SJCRH30 (cell line): Measurements from ENCODE around the gene MIA3. TPM values are rescaled to one million over a fixed set of nuclear protein-coding genes. Genes with fewer than 3 reads are reported as not detected.
"Not testable (repeated sequence)": the region's sequence is repeated elsewhere in the genome, so short reads cannot be mapped to it uniquely, and the experiment has no call there.

Experiments used
- DNase-seq, 2 experiments: peaks; one replicate each; pipeline ENCODE4 v3.0.0-alpha.2; 2015 to 2020
- H3K27ac ChIP-seq: fragments of 250-450 bp; sonication (Bioruptor Pico); 2 replicates; pipeline ENCODE4 v1.5.1; 2020; ENCODE audit warnings: mild to moderate bottlenecking, moderate library complexity
- H3K27me3 ChIP-seq: fragments of 250-450 bp; sonication (Bioruptor Pico); 2 replicates; pipeline ENCODE4 v1.5.1; 2020; ENCODE audit warnings: mild to moderate bottlenecking, moderate library complexity
- H3K36me3 ChIP-seq: fragments of 250-450 bp; sonication (Bioruptor Pico); 2 replicates; pipeline ENCODE4 v1.5.1; 2020; ENCODE audit warnings: mild to moderate bottlenecking, moderate library complexity
- H3K4me1 ChIP-seq: fragments of 250-450 bp; sonication (Bioruptor Pico); 2 replicates; pipeline ENCODE4 v1.5.1; 2020; ENCODE audit warnings: mild to moderate bottlenecking, moderate library complexity
- H3K4me3 ChIP-seq: fragments of 250-450 bp; sonication (Bioruptor Pico); 2 replicates; pipeline ENCODE4 v1.5.1; 2020; ENCODE audit warnings: mild to moderate bottlenecking, moderate library complexity
- H3K9me3 ChIP-seq: fragments of 250-450 bp; sonication (Bioruptor Pico); replicated peaks from 2 replicates; pipeline ENCODE4 v1.5.1; 2020; ENCODE audit warnings: mild to moderate bottlenecking, moderate library complexity
- total RNA-seq: library from RNA; depleted of rRNA; stranded (reverse); fragments of >200 nt; shearing (Covaris generic); gene quantifications from 2 replicates; pipeline ENCODE4 v1.2.3, GENCODE V29; 2014

MIA3 gene
- total RNA-seq, 1 experiment from 2014 or later: 70.9 TPM

GRCh38 chr1:222665964-222666363 is 48.1 kb downstream of the MIA3 start:
- no peaks in the 10 kb centered on the region for H3K9me3 ChIP-seq
- H3K27me3 ChIP-seq: no peaks in the 10 kb centered on the region
- H3K36me3 ChIP-seq: peaks cover 72% of the 10 kb centered on the region
- DNase-seq: no peak
- H3K27ac ChIP-seq: no peak overlapping the region
- no peaks in the 10 kb centered on the region for H3K4me1 ChIP-seq
- no peak overlapping the region for H3K4me3 ChIP-seq

GRCh38 chr1:222668184-222668583 is 50.3 kb downstream of the MIA3 start:
- not testable (repeated sequence) for DNase-seq, H3K4me1 ChIP-seq, H3K27ac ChIP-seq, H3K4me3 ChIP-seq, H3K27me3 ChIP-seq, H3K9me3 ChIP-seq
- H3K36me3 ChIP-seq: peaks cover 67% of the 10 kb centered on the region

- peaks cover 64% of the 10 kb centered on the region for H3K36me3 ChIP-seq
- DNase-seq, H3K27ac ChIP-seq, H3K27me3 ChIP-seq, H3K4me1 ChIP-seq, H3K9me3 ChIP-seq, H3K4me3 ChIP-seq: not testable (repeated sequence)
Observed at GRCh38 chr1:222669107-222669506, 51.2 kb downstream of the MIA3 start.

- H3K4me1 ChIP-seq: no peaks in the 10 kb centered on the region
- no peak overlapping the region for H3K27ac ChIP-seq
- no peaks in the 10 kb centered on the region for H3K27me3 ChIP-seq
- peaks cover 64% of the 10 kb centered on the region for H3K36me3 ChIP-seq
- no peak overlapping the region for H3K4me3 ChIP-seq
- no peak for DNase-seq
- no peaks in the 10 kb centered on the region for H3K9me3 ChIP-seq
Observed at GRCh38 chr1:222670110-222670509, 52.2 kb downstream of the MIA3 start.

- no peaks in the 10 kb centered on the region for H3K27me3 ChIP-seq
- no peaks in the 10 kb centered on the region for H3K4me1 ChIP-seq
- no peak for DNase-seq
- H3K4me3 ChIP-seq: no peak overlapping the region
- H3K27ac ChIP-seq: no peak overlapping the region
- peaks cover 26% of the 10 kb centered on the region for H3K36me3 ChIP-seq
- H3K9me3 ChIP-seq: no peaks in the 10 kb centered on the region
Observed at GRCh38 chr1:222680080-222680479, 62.2 kb downstream of the MIA3 start.

- no peaks in the 10 kb centered on the region for H3K27me3 ChIP-seq
- peaks cover 9% of the 10 kb centered on the region for H3K4me1 ChIP-seq
- no peak overlapping the region for H3K4me3 ChIP-seq
- H3K27ac ChIP-seq: no peak overlapping the region
- H3K36me3 ChIP-seq: peaks cover 40% of the 10 kb centered on the region
- no peaks in the 10 kb centered on the region for H3K9me3 ChIP-seq
- DNase-seq: peak; percentile 45 to 76
Observed at GRCh38 chr1:222691016-222691415, 73.1 kb downstream of the MIA3 start.

GRCh38 chr1:222694927-222695326 is 77.0 kb downstream of the MIA3 start:
- Histone ChIP-seq H3K4me1 (peaks cover 9% of the 10 kb centered on the region), H3K4me3 (no peak overlapping the region), H3K27ac (no peak overlapping the region), H3K27me3 (no peaks in the 10 kb centered on the region), H3K36me3 (peaks cover 34% of the 10 kb centered on the region), H3K9me3 (no peaks in the 10 kb centered on the region)
- no peak for DNase-seq

- Histone ChIP-seq H3K27me3 (no peaks in the 10 kb centered on the region), H3K4me1 (no peaks in the 10 kb centered on the region), H3K27ac (no peak overlapping the region), H3K9me3 (no peaks in the 10 kb centered on the region), H3K4me3 (no peak overlapping the region), H3K36me3 (peaks cover 43% of the 10 kb centered on the region)
- no peak for DNase-seq
Observed at GRCh38 chr1:222696741-222697140, 78.8 kb downstream of the MIA3 start.

GRCh38 chr1:222697203-222697602 is 79.3 kb downstream of the MIA3 start:
- Histone ChIP-seq H3K36me3 (peaks cover 42% of the 10 kb centered on the region), H3K4me3 (no peak overlapping the region), H3K4me1 (no peaks in the 10 kb centered on the region), H3K9me3 (no peaks in the 10 kb centered on the region), H3K27me3 (no peaks in the 10 kb centered on the region), H3K27ac (no peak overlapping the region)
- DNase-seq: no peak

- Histone ChIP-seq H3K4me1 (no peaks in the 10 kb centered on the region), H3K9me3 (no peaks in the 10 kb centered on the region), H3K36me3 (peaks cover 45% of the 10 kb centered on the region), H3K27ac (no peak overlapping the region), H3K4me3 (no peak overlapping the region), H3K27me3 (no peaks in the 10 kb centered on the region)
- DNase-seq: no peak
Observed at GRCh38 chr1:222697826-222698225, 79.9 kb downstream of the MIA3 start.

- Histone ChIP-seq H3K4me1 (no peaks in the 10 kb centered on the region), H3K36me3 (peaks cover 60% of the 10 kb centered on the region)
Observed at GRCh38 chr1:222702210-222702609, 84.3 kb downstream of the MIA3 start.

GRCh38 chr1:222704260-222704659 is 86.4 kb downstream of the MIA3 start:
- Histone ChIP-seq H3K9me3 (peaks cover 8% of the 10 kb centered on the region; the same call in 1 of the 2 replicates), H3K27ac (no peak overlapping the region), H3K36me3 (peaks cover 53% of the 10 kb centered on the region), H3K4me3 (no peak overlapping the region), H3K4me1 (no peaks in the 10 kb centered on the region), H3K27me3 (no peaks in the 10 kb centered on the region)
- DNase-seq: no peak

More at GRCh38 chr1:222702210-222702609, 84.3 kb downstream of the MIA3 start:
- DNase-seq: no peak
- no peaks in the 10 kb centered on the region for H3K27me3 ChIP-seq
- H3K9me3 ChIP-seq: peaks cover 8% of the 10 kb centered on the region; the same call in 1 of the 2 replicates
- H3K27ac ChIP-seq: no peak overlapping the region
- H3K4me3 ChIP-seq: no peak overlapping the region

- H3K4me3 ChIP-seq: no peak overlapping the region
- H3K9me3 ChIP-seq: peaks cover 8% of the 10 kb centered on the region; the same call in 1 of the 2 replicates
- DNase-seq: no peak
- H3K4me1 ChIP-seq: peaks cover 6% of the 10 kb centered on the region
- no peak overlapping the region for H3K27ac ChIP-seq
- H3K36me3 ChIP-seq: peaks cover 33% of the 10 kb centered on the region
- H3K27me3 ChIP-seq: no peaks in the 10 kb centered on the region
Observed at GRCh38 chr1:222706815-222707214, 88.9 kb downstream of the MIA3 start.

GRCh38 chr1:222709700-222710153 is 91.8 kb downstream of the MIA3 start:
- Histone ChIP-seq H3K9me3 (no peaks in the 10 kb centered on the region; the same call in 1 of the 2 replicates), H3K27ac (peak overlapping the region; percentile 95), H3K4me3 (peak overlapping the region; percentile 87), H3K4me1 (peaks cover 6% of the 10 kb centered on the region), H3K27me3 (no peaks in the 10 kb centered on the region), H3K36me3 (peaks cover 9% of the 10 kb centered on the region)
- DNase-seq: no peak

GRCh38 chr1:222711319-222712252 is 93.7 kb downstream of the MIA3 start:
- Histone ChIP-seq H3K36me3 (peaks cover 7% of the 10 kb centered on the region), H3K9me3 (no peaks in the 10 kb centered on the region), H3K27ac (peak overlapping the region; percentile 95), H3K27me3 (no peaks in the 10 kb centered on the region), H3K4me1 (peaks cover 6% of the 10 kb centered on the region), H3K4me3 (peak overlapping the region; percentile 87)
- DNase-seq: peak; percentile 77 to 84
